CD14-positive monocyte (primary cell): ENCODE measurements around the gene TENT4B. TPM values are rescaled to one million over a fixed set of nuclear protein-coding genes. Genes with fewer than 3 reads are reported as not detected.

Source experiments
- DNase-seq, 3 donors: peaks; one replicate each; pipeline ENCODE4 v3.0.0-alpha.2; 2011 to 2022
- H2AFZ ChIP-seq: 2 replicates; pipeline ENCODE4 v1.6.0; 2012; ENCODE audit warnings: mild to moderate bottlenecking, low read depth, low read length, inconsistent platforms; ENCODE audit not compliant: insufficient read depth, poor library complexity, severe bottlenecking
- H3K27ac ChIP-seq, 2 donors: 1 replicate in 1 of 2; 2 replicates in 1 of 2; pipeline ENCODE4 v1.5.1; 2012 to 2013; ENCODE audit warnings: low read length in 2 of 2, control low read depth in 1 of 2, inconsistent platforms in 1 of 2, low read depth in 1 of 2, mild to moderate bottlenecking in 1 of 2
- H3K27me3 ChIP-seq, 2 donors: one replicate each; pipeline versions ENCODE4 v1.6.0 to v1.6.1; 2011 to 2013; ENCODE audit warnings: low read length in 2 of 2; ENCODE audit not compliant: control insufficient read depth in 2 of 2, insufficient read depth in 2 of 2
- H3K36me3 ChIP-seq, 2 donors: replicated peaks in 1 of 2; 1 replicate in 1 of 2; 2 replicates in 1 of 2; pipeline versions ENCODE4 v1.5.1 to v1.6.1; 2012 to 2013; ENCODE audit warnings: low read length in 2 of 2, control low read depth in 1 of 2, inconsistent platforms in 1 of 2, mild to moderate bottlenecking in 1 of 2; ENCODE audit not compliant: insufficient read depth in 2 of 2, control insufficient read depth in 1 of 2
- H3K4me1 ChIP-seq, 2 donors: 1 replicate in 1 of 2; 2 replicates in 1 of 2; pipeline versions ENCODE4 v1.5.1 to v1.6.1; 2012 to 2013; ENCODE audit warnings: low read length in 2 of 2, control low read depth in 1 of 2, inconsistent platforms in 1 of 2, mild to moderate bottlenecking in 1 of 2, moderate library complexity in 1 of 2; ENCODE audit not compliant: insufficient read depth in 2 of 2, control insufficient read depth in 1 of 2
- H3K4me2 ChIP-seq: replicated peaks from 2 replicates; pipeline ENCODE3; 2012; ENCODE audit warnings: low read length, moderate library complexity, mild to moderate bottlenecking; ENCODE audit not compliant: poor library complexity, severe bottlenecking; ENCODE audit errors: extremely low read depth
- H3K4me3 ChIP-seq, 3 experiments: fragments of 200-600 bp in 1 of 3; sonication (generic) in 1 of 3; replicated peaks in 1 of 3; 1 replicate in 2 of 3; 2 replicates in 1 of 3; pipeline ENCODE4 v1.5.1; 2011 to 2013; ENCODE audit warnings: low read length in 3 of 3, mild to moderate bottlenecking in 3 of 3, control low read depth in 2 of 3, low read depth in 2 of 3, inconsistent platforms in 1 of 3, moderate library complexity in 1 of 3
- H3K79me2 ChIP-seq: 2 replicates; pipeline ENCODE4 v1.6.0; 2012; ENCODE audit warnings: mild to moderate bottlenecking, control low read depth, inconsistent platforms, low read length, moderate library complexity; ENCODE audit not compliant: insufficient read depth
- H3K9ac ChIP-seq: 2 replicates; pipeline ENCODE4 v1.6.0; 2017; ENCODE audit warnings: low read length, mild to moderate bottlenecking; ENCODE audit not compliant: insufficient read depth, poor library complexity, severe bottlenecking
- H3K9me3 ChIP-seq, 2 donors: replicated peaks in 1 of 2; 1 replicate in 1 of 2; 2 replicates in 1 of 2; pipeline versions ENCODE4 v1.5.1 to v1.6.1; 2012 to 2013; ENCODE audit warnings: low read length in 2 of 2, control low read depth in 1 of 2; ENCODE audit not compliant: control insufficient read depth in 1 of 2, insufficient read depth in 1 of 2
- H4K20me1 ChIP-seq: 2 replicates; pipeline ENCODE4 v1.6.0; 2012; ENCODE audit warnings: mild to moderate bottlenecking, low read length, control low read depth, moderate library complexity; ENCODE audit not compliant: insufficient read depth
- H3K27ac Mint-ChIP-seq, 7 donors: one replicate each; pipeline ENCODE4 v1.8.0; 2020; ENCODE audit warnings: mild to moderate bottlenecking in 7 of 7, mixed read lengths in 7 of 7, moderate library complexity in 6 of 7, inconsistent platforms in 2 of 7
- H3K27me3 Mint-ChIP-seq, 3 donors: one replicate each; pipeline ENCODE4 v1.8.0; 2021 to 2022; ENCODE audit warnings: low read depth in 3 of 3, mild to moderate bottlenecking in 3 of 3, mixed read lengths in 3 of 3, moderate library complexity in 3 of 3, inconsistent platforms in 1 of 3
- H3K36me3 Mint-ChIP-seq, 2 donors: one replicate each; pipeline ENCODE4 v1.8.0; 2020; ENCODE audit warnings: mixed read lengths in 2 of 2, inconsistent platforms in 1 of 2, mild to moderate bottlenecking in 1 of 2
- H3K4me1 Mint-ChIP-seq: one replicate; pipeline ENCODE4 v1.8.0; 2020; ENCODE audit warnings: mild to moderate bottlenecking, mixed read lengths
- H3K4me3 Mint-ChIP-seq, 2 donors: one replicate each; pipeline ENCODE4 v1.8.0; 2020; ENCODE audit warnings: mild to moderate bottlenecking in 2 of 2, mixed read lengths in 2 of 2, moderate library complexity in 1 of 2
- H3K9me3 Mint-ChIP-seq, 7 donors: one replicate each; pipeline ENCODE4 v1.8.0; 2020 to 2022; ENCODE audit warnings: mixed read lengths in 7 of 7, mild to moderate bottlenecking in 6 of 7, moderate library complexity in 6 of 7, inconsistent platforms in 2 of 7
- WGBS: methylation state at CpG from one replicate; pipeline ENCODE4 v1.1.5; 2013; ENCODE audit warnings: missing lambda C conversion rate; ENCODE audit not compliant: insufficient coverage; 5-methylcytosine and 5-hydroxymethylcytosine counted together
- intact Hi-C, 2 donors: fragments of 100-400 bp; cut with micrococcal nuclease; formaldehyde crosslinking; loops; one replicate each; pipeline versions ENCODE4 v1.15.0 to v1.15.1; 2023
- polyA plus RNA-seq, 3 donors: library from polyadenylated mRNA; depleted of rRNA in 1 of 3; unstranded in 2 of 3; stranded (reverse) in 1 of 3; fragments of 300-500 nt in 2 of 3; fragments of >200 nt in 1 of 3; fragmentation: Illumina TruSeq in 2 of 3; gene quantifications; 1 replicate in 2 of 3; 2 replicates in 1 of 3; pipeline ENCODE4 v1.2.3, GENCODE V29; 2012 to 2021
- TF ChIP-seq, protein P1 (sequence below): fragments of 200-600 bp; IDR thresholded peaks from one replicate; pipeline ENCODE4 v1.8.0; 2022; ENCODE audit warnings: antibody characterized with exemption, mild to moderate bottlenecking

TENT4B gene
- polyA plus RNA-seq, 3 donors, result 1.4 to 9.0 (median 1.7) TPM

DNA sequence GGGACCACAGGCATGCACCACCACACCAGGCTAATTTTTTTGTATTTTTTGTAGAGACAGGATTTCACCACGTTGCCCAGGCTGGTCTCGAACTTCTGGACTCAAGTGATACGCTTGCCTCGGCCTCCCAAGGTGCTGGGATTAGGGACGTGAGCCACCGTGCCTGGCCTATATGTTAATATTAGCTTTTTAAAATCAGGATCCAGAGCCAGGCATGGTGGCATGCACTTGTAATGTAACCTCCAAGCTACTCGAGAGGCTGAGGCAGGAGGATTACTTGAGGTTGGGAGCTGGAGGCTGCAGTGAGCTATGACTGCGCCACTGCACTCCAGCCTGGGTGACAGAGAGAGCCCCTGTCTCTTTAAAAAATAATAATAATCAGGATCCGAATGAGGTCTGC lies 104.8 kb downstream of the TENT4B start:
- peaks cover 13 to 15% of the 10 kb centered on the region in 2 donors for H3K36me3 Mint-ChIP-seq
- Histone ChIP-seq H2AFZ (no peak overlapping the region), H3K27ac (no peak overlapping the region), H4K20me1 (peaks cover 14% of the 10 kb centered on the region), H3K4me3 (no peak overlapping the region), H3K9me3 (no peaks in the 10 kb centered on the region), H3K4me1 (peaks cover 27 to 34% of the 10 kb centered on the region in 2 donors), H3K36me3 (no peaks in the 10 kb centered on the region), H3K4me2 (no peak overlapping the region), H3K27me3 (no peaks in the 10 kb centered on the region), H3K79me2 (peaks cover 34% of the 10 kb centered on the region), H3K9ac (no peak overlapping the region)
- no peak for DNase-seq
- WGBS, result 97% methylated on average over 6 of the region's 9 CpGs
- intact Hi-C loops, result no loop called here
- TF ChIP-seq, protein P1, sequence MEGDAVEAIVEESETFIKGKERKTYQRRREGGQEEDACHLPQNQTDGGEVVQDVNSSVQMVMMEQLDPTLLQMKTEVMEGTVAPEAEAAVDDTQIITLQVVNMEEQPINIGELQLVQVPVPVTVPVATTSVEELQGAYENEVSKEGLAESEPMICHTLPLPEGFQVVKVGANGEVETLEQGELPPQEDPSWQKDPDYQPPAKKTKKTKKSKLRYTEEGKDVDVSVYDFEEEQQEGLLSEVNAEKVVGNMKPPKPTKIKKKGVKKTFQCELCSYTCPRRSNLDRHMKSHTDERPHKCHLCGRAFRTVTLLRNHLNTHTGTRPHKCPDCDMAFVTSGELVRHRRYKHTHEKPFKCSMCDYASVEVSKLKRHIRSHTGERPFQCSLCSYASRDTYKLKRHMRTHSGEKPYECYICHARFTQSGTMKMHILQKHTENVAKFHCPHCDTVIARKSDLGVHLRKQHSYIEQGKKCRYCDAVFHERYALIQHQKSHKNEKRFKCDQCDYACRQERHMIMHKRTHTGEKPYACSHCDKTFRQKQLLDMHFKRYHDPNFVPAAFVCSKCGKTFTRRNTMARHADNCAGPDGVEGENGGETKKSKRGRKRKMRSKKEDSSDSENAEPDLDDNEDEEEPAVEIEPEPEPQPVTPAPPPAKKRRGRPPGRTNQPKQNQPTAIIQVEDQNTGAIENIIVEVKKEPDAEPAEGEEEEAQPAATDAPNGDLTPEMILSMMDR, result no peak
- peaks cover 2 to 15% (median 5%) of the 10 kb centered on the region in 3 donors for H3K27me3 Mint-ChIP-seq
- H3K27ac Mint-ChIP-seq, result peak overlapping the region in 1 of 7 donors; percentile 57
- no peak overlapping the region for H3K4me3 Mint-ChIP-seq
- H3K4me1 Mint-ChIP-seq, result peaks cover 51% of the 10 kb centered on the region
- H3K9me3 Mint-ChIP-seq, result peaks cover 3 to 9% (median 8%) of the 10 kb centered on the region in 7 donors

- H3K4me1 ChIP-seq, result peaks cover 29 to 35% of the 10 kb centered on the region in 2 donors
- intact Hi-C loops, result loop anchor here in 1 of 2 donors (10.0 kb wide), 1 partner anchor 225 kb away; no protein-coding TSS in a partner anchor
- Mint-ChIP-seq H3K9me3 (peaks cover 3 to 9% (median 8%) of the 10 kb centered on the region in 7 donors), H3K27ac (peak overlapping the region in 5 of 7 donors; percentile 40 to 72 (median 56)), H3K4me1 (peaks cover 52% of the 10 kb centered on the region), H3K4me3 (peak overlapping the region; percentile 66 to 84), H3K36me3 (peaks cover 7 to 10% of the 10 kb centered on the region in 2 donors), H3K27me3 (peaks cover 0 to 15% (median 5%) of the 10 kb centered on the region in 3 donors)
- H3K79me2 ChIP-seq, result peaks cover 30% of the 10 kb centered on the region
- peak overlapping the region in 1 of 2 donors; percentile 13 for H3K27ac ChIP-seq
- peak overlapping the region; percentile 52 for H2AFZ ChIP-seq
- peaks cover 6% of the 10 kb centered on the region for H4K20me1 ChIP-seq
- peak overlapping the region in 1 of 3 experiments; percentile 52 for H3K4me3 ChIP-seq
- no peak for DNase-seq
- WGBS, result 35% methylated on average over 17 of the region's 23 CpGs
- no peaks in the 10 kb centered on the region for H3K36me3 ChIP-seq
- no peak overlapping the region for H3K9ac ChIP-seq
- peak overlapping the region; percentile 56 for H3K4me2 ChIP-seq
- no peaks in the 10 kb centered on the region for H3K27me3 ChIP-seq
- TF ChIP-seq, protein P1, result no peak
- no peaks in the 10 kb centered on the region for H3K9me3 ChIP-seq
Measured at GRCh38 chr16:50259334-50260205, 106.5 kb downstream of the TENT4B start.
